Measurements from ENCODE around the gene PIAS1. TPM values are rescaled to one million over a fixed set of nuclear protein-coding genes. Genes with fewer than 3 reads are reported as not detected.

Gene PIAS1
- total RNA-seq, 1 experiment from 2014 or later, result 32.9 TPM

DNA sequence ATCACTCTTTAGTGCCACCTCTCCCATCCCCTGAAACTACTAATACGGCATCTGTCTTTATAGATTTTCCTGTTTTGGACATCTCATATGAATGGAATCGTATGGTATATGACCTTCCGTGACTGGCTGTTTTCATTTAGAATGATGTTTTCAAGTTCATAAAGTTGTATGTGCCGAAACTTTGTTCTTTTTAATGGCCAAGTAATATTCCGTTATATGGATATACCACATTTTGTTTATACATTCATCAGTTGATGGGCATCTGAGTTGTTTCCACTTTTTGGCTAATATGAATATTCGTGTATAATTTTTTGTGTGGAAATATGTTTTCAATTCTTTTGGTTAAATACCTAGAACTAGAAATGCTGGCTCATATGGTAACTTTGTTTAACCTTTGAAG lies 49.5 kb downstream of the PIAS1 start:
- Mint-ChIP-seq H3K27me3 (ENCODE audit: insufficient read depth, unreplicated experiment) (no peaks in the 10 kb centered on the region), H3K4me1 (ENCODE audit: insufficient read depth, unreplicated experiment) (peaks cover 13% of the 10 kb centered on the region), H3K9me3 (ENCODE audit: unreplicated experiment) (peaks cover 7% of the 10 kb centered on the region), H3K36me3 (ENCODE audit: insufficient read depth, unreplicated experiment) (peaks cover 65% of the 10 kb centered on the region), H3K27ac (ENCODE audit: low read depth, unreplicated experiment) (no peak overlapping the region), H3K4me3 (ENCODE audit: unreplicated experiment) (no peak overlapping the region)
- no TSS peak for BruUV-seq (replicated peaks)
- ChIA-PET POLR2A (interaction anchor here (0.7 to 1.0 kb wide), 3 partner anchors 10 to 57 kb away, joined by 3 to 4 read pairs (median 3); no protein-coding TSS in a partner anchor), CTCF (interaction anchor here (0.9 kb wide), 1 partner anchor 9 kb away, joined by 3 read pairs; no protein-coding TSS in a partner anchor)
- DNase-seq (ENCODE audit: unreplicated experiment), result no peak
- TF ChIP-seq, protein P1, sequence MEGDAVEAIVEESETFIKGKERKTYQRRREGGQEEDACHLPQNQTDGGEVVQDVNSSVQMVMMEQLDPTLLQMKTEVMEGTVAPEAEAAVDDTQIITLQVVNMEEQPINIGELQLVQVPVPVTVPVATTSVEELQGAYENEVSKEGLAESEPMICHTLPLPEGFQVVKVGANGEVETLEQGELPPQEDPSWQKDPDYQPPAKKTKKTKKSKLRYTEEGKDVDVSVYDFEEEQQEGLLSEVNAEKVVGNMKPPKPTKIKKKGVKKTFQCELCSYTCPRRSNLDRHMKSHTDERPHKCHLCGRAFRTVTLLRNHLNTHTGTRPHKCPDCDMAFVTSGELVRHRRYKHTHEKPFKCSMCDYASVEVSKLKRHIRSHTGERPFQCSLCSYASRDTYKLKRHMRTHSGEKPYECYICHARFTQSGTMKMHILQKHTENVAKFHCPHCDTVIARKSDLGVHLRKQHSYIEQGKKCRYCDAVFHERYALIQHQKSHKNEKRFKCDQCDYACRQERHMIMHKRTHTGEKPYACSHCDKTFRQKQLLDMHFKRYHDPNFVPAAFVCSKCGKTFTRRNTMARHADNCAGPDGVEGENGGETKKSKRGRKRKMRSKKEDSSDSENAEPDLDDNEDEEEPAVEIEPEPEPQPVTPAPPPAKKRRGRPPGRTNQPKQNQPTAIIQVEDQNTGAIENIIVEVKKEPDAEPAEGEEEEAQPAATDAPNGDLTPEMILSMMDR (IDR thresholded peaks at IDR 0.05; ENCODE audit: unreplicated experiment), result no peak
- intact Hi-C loops (cut with micrococcal nuclease), result no loop called here

GRCh38 chr15:68106656-68107055 lies 52.5 kb downstream of the PIAS1 start:
- peaks cover 15% of the 10 kb centered on the region for H3K4me1 Mint-ChIP-seq (ENCODE audit: insufficient read depth, unreplicated experiment)
- BruUV-seq (replicated peaks), result no TSS peak
- no peak for DNase-seq (ENCODE audit: unreplicated experiment)
- peaks cover 7% of the 10 kb centered on the region for H3K9me3 Mint-ChIP-seq (ENCODE audit: unreplicated experiment)
- intact Hi-C loops (cut with micrococcal nuclease), result no loop called here
- H3K27ac Mint-ChIP-seq (ENCODE audit: low read depth, unreplicated experiment), result no peak overlapping the region
- ChIA-PET CTCF (interaction anchor here (0.8 kb wide), 1 partner anchor 48 kb away, joined by 3 read pairs; no protein-coding TSS in a partner anchor), POLR2A (no interaction called here)
- TF ChIP-seq, protein P1 (IDR thresholded peaks at IDR 0.05; ENCODE audit: unreplicated experiment), result no peak
- peaks cover 49% of the 10 kb centered on the region for H3K36me3 Mint-ChIP-seq (ENCODE audit: insufficient read depth, unreplicated experiment)
- no peaks in the 10 kb centered on the region for H3K27me3 Mint-ChIP-seq (ENCODE audit: insufficient read depth, unreplicated experiment)
- H3K4me3 Mint-ChIP-seq (ENCODE audit: unreplicated experiment), result no peak overlapping the region

DNA sequence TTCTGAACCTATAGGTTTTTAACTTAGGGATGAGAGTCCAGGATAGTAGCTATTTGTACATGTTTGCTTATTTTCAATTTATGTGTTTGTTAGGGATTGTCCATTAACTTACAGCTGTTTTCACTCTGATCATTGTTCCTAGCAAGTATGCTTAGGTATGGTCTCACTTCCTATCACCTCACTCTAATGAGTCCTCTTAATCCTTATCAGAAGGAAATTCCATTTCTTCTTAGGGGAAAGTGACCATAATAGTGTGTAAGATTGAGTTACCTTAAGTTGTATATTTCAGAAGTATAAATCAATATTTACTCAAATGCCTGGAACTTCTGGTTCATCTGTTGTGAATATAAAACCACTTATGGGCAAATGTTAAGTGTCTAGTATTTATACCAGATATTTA lies 53.0 kb downstream of the PIAS1 start:
- ChIA-PET CTCF (interaction anchor here (0.8 kb wide), 1 partner anchor 47 kb away, joined by 3 read pairs; no protein-coding TSS in a partner anchor), POLR2A (no interaction called here)
- Mint-ChIP-seq H3K27ac (ENCODE audit: low read depth, unreplicated experiment) (no peak overlapping the region), H3K36me3 (ENCODE audit: insufficient read depth, unreplicated experiment) (peaks cover 45% of the 10 kb centered on the region), H3K4me3 (ENCODE audit: unreplicated experiment) (no peak overlapping the region), H3K9me3 (ENCODE audit: unreplicated experiment) (peaks cover 7% of the 10 kb centered on the region), H3K4me1 (ENCODE audit: insufficient read depth, unreplicated experiment) (peaks cover 20% of the 10 kb centered on the region), H3K27me3 (ENCODE audit: insufficient read depth, unreplicated experiment) (no peaks in the 10 kb centered on the region)
- TF ChIP-seq, protein P1 (IDR thresholded peaks at IDR 0.05; ENCODE audit: unreplicated experiment), result no peak
- DNase-seq (ENCODE audit: unreplicated experiment), result no peak
- no TSS peak for BruUV-seq (replicated peaks)
- intact Hi-C loops (cut with micrococcal nuclease), result no loop called here

DNA sequence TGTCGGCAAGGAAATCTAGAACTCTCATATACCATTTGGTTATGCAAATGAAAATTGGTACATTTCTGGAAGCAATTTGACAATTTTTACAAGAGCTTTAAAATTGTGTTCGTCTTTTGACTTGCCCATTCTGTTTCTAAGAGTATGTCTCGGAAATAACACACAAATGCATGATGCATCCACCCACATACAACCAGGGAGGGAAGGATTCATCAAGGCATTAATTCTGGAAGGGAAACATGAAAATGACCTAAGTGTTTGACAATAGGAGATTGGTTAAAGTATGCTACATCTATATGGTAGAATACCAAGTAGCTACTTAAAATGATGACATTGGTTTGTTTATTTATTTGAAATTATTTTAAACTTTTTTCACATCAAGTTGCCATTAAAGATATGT lies 58.6 kb downstream of the PIAS1 start:
- intact Hi-C loops (cut with micrococcal nuclease), result no loop called here
- TF ChIP-seq, protein P1 (IDR thresholded peaks at IDR 0.05; ENCODE audit: unreplicated experiment), result no peak
- DNase-seq (ENCODE audit: unreplicated experiment), result no peak
- ChIA-PET CTCF (interaction anchor here (0.5 to 2.6 kb wide), 3 partner anchors 10 to 143 kb away, joined by 3 to 7 read pairs (median 4); no protein-coding TSS in a partner anchor), POLR2A (interaction anchor here (0.6 to 4.2 kb wide), 8 partner anchors 10 to 57 kb away, joined by 3 to 24 read pairs (median 4); no protein-coding TSS in a partner anchor)
- no TSS peak for BruUV-seq (replicated peaks)
- H3K4me1 Mint-ChIP-seq (ENCODE audit: insufficient read depth, unreplicated experiment), result peaks cover 35% of the 10 kb centered on the region
- peaks cover 26% of the 10 kb centered on the region for H3K36me3 Mint-ChIP-seq (ENCODE audit: insufficient read depth, unreplicated experiment)
- H3K27ac Mint-ChIP-seq (ENCODE audit: low read depth, unreplicated experiment), result no peak overlapping the region
- H3K27me3 Mint-ChIP-seq (ENCODE audit: insufficient read depth, unreplicated experiment), result no peaks in the 10 kb centered on the region
- H3K9me3 Mint-ChIP-seq (ENCODE audit: unreplicated experiment), result no peaks in the 10 kb centered on the region
- H3K4me3 Mint-ChIP-seq (ENCODE audit: unreplicated experiment), result no peak overlapping the region
